Fibroblast of pulmonary artery (primary cell): ENCODE data around the gene NRTN.
"Not testable (repeated sequence)": the region's sequence is repeated elsewhere in the genome, so short reads cannot be mapped to it uniquely, and the experiment has no call there.

Experiments
- DNase-seq: peaks from one replicate; pipeline ENCODE4 v3.0.0-alpha.2; 2010; ENCODE audit warnings: low read depth
- H3K4me3 ChIP-seq: replicated peaks from 2 replicates; pipeline ENCODE4 v1.5.1; 2011; ENCODE audit warnings: low read depth, mild to moderate bottlenecking, control low read depth, low read length, moderate library complexity
- CTCF ChIP-seq: IDR thresholded peaks from 2 replicates; pipeline ENCODE4 v1.5.1; 2011; ENCODE audit warnings: mild to moderate bottlenecking, control low read depth, low read length, inconsistent platforms; ENCODE audit errors: missing control alignments

NRTN gene

GRCh38 chr19:5774921-5775320, 29.9 kb upstream of the NRTN start:
- no peak for TF ChIP-seq CTCF
- no peak overlapping the region for H3K4me3 ChIP-seq
- DNase-seq: no peak

- no peak for TF ChIP-seq CTCF
- no peak overlapping the region for H3K4me3 ChIP-seq
Measured at GRCh38 chr19:5775668-5776309, 29.1 kb upstream of the NRTN start.

DNA sequence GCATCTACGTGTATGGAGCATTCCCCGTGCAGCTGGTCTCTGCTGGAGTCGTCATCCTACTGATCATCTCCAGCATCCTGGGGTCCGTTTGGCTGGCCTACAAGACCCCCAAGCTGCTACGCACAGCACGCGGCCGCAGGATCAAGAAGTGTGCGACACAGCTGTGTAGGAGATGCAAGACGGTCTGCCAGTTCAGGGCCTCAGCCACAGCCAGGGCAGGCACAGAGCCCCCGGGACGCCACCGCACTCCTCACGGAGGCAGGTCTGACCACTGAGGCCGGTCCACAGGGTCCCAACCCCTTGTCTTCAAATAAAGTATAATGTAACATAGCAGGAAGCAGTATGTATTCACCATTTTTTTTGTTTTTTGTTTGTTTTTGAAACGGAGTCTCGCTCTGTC, 26.5 kb upstream of the NRTN start:
- DNase-seq: no peak
- no peak overlapping the region for H3K4me3 ChIP-seq
- no peak for TF ChIP-seq CTCF

More at GRCh38 chr19:5775668-5776309, 29.1 kb upstream of the NRTN start:
- DNase-seq: peak; percentile 36

- not testable (repeated sequence) for H3K4me3 ChIP-seq, DNase-seq
Measured at GRCh38 chr19:5780916-5781315, 24.0 kb upstream of the NRTN start.

DNA sequence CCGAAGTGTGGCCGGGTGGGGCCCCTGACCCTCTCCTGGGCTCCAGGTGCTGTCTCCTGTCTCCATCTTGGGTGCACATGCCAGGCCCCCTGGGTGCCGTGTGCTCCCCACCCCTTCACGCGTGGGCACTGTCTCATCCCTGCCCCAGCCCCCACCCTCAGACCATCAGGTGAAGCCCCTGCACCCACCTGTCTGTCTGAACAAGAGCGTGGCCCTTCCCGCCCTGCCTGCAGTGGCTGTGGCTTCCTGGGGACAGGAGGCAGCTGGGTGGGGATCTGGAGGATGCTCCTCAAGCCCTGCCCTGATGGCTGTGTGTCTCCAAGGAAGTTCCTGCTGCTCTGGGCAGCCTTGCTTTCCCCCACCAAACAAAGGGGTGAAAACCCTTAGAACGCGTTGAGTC, 22.5 kb upstream of the NRTN start:
- no peak overlapping the region for H3K4me3 ChIP-seq
- no peak for DNase-seq
- TF ChIP-seq CTCF: no peak

DNA sequence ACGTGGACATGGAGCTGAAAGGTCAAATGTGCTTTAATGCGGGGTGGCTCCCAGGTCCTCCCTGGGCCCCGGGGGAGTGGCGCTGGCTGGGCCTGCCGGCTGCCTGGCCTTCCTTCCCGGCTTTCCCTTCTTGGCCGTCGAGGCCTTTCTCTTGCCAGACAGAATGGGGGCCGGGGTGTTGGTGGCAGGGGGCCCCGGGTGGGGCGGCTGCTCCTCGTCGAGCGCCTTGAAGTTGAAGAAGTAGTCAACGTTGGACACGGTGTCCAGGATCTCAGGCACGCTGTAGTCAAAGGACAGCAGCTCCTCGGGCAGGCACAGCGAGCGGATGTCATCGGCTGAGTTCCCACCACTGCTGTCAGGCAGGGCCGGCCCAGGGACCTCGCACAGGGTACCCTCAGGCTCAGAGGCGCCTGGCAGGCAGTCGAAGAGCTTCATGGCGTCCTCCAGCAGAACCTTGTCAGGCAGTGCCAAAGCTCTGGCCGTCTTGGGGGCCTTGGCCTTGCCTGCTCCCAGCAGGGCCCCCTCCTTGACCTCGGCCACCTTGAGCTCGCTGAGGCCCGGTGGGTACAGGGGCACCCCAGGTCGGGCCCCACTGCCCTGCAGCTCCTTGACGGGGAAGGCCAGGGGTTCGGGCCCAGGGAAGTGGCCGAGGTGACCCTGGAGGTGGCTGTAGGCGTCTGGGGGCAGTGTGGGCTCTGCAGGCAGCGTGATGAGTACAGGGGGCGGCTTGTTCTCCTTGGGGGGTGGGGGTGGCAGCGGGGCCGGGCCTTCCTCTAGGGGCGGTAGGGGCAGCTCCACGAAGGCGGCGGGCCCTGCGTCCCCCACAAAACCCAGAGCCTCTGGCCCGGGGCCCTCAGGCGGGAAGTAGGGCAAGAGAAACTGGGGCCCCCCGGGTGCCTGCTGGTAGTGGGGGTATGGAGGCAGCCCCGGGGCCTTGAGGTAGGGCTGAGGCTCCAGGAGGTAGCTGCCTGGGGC, 21.6 kb upstream of the NRTN start:
- no peak for TF ChIP-seq CTCF
- no peak overlapping the region for H3K4me3 ChIP-seq

DNA sequence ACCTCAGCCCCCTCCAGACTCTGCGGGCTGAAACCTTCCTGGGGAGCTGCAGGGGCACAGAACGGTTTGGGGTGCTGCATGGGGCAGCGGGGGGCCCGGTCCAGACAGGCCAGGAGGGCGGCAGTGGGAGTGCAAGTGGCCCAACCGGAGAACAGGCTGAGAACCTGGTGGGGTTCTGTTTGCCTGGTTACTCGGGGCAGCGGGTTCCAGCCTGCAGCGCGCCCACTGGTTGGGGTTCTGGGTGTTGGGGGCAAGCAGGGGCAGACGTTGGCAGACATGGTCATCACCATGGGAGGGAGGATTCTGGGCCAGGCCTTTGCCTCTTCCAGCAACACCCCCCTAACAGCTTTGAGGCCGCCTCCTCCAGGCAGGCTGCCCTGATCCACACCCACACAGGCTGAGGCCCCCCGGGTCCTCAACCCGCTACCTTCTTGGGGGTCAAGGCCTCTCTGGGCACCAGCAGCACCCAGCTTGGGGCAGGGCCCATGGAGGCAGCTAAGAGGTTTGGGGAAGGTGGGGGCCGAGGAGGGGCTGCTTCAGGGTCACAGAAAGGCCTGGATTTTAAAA, 20.2 kb upstream of the NRTN start, which contains the start of gene PRR22:
PRR22 (minus strand) TSS at position 166 of the 567 bp plus-strand sequence; CDS start at position 80, 86 bp downstream.
- H3K4me3 ChIP-seq: no peak within 1 kb of the TSS
- TF ChIP-seq CTCF: no peak
- DNase-seq: no peak

More for the DNA sequence above, 21.6 kb upstream of the NRTN start:
- DNase-seq: no peak
